HG02678 (cell line): Measurements from ENCODE around the gene KCNB1.

Experiments
- ATAC-seq: cut with Tn5 transposase; IDR thresholded peaks from one replicate; pipeline ENCODE4 v1.9.1; 2021; ENCODE audit warnings: mild to moderate bottlenecking, moderate library complexity; ENCODE audit not compliant: unreplicated experiment

KCNB1 gene

GRCh38 chr20:49471397-49471796 is 11.1 kb downstream of the KCNB1 start:
- no peak for ATAC-seq

DNA sequence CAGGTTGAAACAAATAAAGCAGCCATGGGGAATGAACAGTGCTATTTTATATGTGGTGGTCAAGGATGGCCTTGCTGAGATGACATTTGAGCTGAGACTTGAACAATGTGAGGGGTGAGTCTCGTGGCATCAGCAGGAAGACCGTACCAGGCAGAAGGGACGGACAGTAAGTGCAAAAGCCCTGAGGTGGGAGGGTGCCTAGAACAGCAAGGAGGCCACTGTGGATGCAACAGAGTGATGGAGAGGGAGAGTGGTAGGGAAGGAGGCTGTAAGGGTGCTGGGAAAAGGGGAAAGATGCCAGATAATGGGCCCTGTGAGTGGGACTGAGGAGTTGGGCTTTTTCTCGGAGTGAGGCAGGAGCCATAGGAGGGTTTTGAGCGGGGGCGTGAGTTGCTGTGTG is 11.5 kb downstream of the KCNB1 start:
- ATAC-seq: no peak

GRCh38 chr20:49469060-49469459 is 13.4 kb downstream of the KCNB1 start:
- ATAC-seq: no peak

DNA sequence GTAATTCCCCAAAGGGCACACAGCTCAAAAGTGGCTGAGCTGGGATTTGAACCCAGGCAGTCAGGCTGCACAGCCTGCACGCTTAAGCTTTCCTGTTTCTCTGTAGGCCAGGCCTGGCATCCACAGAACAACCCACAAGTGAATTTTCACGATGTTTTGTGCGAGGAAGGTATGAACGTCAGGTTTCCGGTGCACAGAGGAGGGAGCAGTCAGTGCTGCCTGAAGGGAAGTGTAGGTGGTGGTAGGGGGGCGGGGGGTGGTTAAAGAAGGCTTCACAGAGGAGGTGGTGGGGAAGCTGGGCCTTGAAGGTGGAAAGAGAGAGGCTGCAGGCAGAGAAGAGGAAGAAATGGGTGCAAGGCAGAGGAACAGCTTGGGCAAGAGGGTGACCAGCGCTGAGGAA is 14.1 kb downstream of the KCNB1 start:
- no peak for ATAC-seq

GRCh38 chr20:49466114-49466912 is 16.2 kb downstream of the KCNB1 start:
- ATAC-seq: no peak

- ATAC-seq: no peak
These were observed 17.9 kb downstream of the KCNB1 start for GRCh38 chr20:49464556-49464955.

DNA sequence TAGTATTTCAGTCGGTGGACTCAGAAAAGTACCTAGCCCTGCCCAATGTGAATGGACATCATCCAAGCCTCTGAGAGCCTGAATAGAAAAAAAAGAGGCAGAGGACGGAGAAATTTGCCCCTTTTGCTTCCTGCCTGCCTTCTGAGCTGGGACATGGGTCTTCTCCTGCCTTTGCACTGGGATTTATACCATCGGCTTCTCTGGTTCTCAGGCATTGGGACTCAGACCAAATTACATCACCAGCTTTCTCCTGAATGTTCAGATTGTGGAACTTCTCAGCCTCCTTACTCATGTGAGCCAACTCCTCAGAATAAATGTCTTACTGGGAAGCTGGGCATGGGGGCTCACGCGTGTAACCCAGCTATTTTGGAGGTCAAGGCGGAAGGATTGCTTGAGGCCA is 19.8 kb downstream of the KCNB1 start:
- no peak for ATAC-seq

DNA sequence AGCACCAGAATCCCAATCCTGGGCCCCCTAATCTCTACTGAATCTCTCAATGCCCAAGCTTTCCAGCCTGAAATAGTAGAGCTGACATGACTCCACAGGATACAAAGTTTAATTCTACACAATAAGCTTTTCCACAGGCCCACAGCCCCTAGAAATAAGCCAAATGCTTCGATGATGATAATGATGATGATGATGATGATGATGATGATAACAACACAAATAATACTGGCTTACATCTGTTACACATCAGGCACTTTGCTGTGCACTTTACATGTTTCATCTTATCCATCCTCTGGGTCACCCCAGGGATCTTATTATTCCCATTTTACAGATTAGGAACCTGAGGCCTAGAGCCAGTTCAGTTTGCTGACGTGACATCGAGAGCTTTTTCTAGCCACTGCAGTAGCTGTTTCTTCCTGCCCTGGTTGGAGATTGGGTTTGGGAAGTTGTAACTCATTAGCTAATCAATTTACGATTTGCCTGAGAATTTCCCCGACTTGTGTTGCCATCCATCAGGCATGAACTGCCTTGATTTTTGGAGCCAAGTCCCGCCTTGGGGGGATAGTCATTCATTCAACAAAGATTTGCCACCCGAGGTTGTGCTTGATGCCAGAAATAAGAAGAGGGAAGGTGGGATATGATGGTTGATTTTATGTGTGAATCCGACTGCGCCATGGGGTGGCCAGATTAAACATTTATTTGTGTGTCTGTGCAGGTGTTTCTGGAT is 20.4 kb downstream of the KCNB1 start:
- no peak for ATAC-seq

DNA sequence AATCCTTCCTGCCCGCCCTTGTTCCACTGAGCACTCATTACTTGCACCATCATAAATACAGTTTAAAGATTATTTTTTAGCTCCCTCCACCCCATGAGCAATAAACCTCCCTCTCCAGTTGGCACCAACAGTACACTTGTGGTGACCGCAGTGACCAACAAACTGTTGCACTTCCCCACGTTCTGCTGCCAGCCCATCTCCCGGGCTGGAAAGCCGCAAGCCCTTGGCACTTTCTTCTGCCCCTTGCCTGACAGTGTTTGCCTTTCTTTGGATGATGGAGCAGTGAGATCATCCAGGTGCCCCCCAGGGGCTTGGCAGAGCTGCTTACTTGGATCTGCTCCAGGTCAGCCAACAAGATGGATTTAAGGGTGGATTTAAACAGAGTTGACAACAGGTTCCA is 21.6 kb downstream of the KCNB1 start:
- no peak for ATAC-seq

GRCh38 chr20:49460131-49460530 is 22.3 kb downstream of the KCNB1 start:
- no peak for ATAC-seq

GRCh38 chr20:49459684-49460083 is 22.8 kb downstream of the KCNB1 start:
- no peak for ATAC-seq

GRCh38 chr20:49457444-49457843 is 25.0 kb downstream of the KCNB1 start:
- no peak for ATAC-seq

GRCh38 chr20:49456646-49457045 is 25.8 kb downstream of the KCNB1 start:
- ATAC-seq: no peak

DNA sequence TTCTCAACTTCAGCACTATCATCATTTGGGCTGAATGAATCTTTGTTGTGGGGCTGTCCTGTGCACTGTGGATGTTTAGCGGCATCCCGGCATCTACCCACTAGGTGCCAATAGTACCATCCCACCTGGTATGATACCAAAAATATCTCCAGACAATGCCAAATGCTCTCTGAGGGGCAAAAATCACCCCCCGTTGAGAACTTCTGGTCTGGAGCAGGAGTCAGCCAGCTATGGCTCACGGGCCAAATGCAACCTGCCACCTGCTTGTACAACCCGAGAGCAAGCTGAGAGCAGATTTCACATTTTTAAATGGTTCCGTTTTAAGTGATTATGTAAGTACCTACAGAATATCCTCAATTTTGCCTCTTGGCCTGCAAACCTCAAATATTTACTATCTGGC is 26.8 kb downstream of the KCNB1 start:
- ATAC-seq: no peak

- no peak for ATAC-seq
These were observed 30.4 kb downstream of the KCNB1 start for GRCh38 chr20:49452011-49452482.

GRCh38 chr20:49450281-49450721 is 32.2 kb downstream of the KCNB1 start:
- no peak for ATAC-seq

GRCh38 chr20:49448917-49449316 is 33.6 kb downstream of the KCNB1 start:
- no peak for ATAC-seq

- ATAC-seq: no peak
These were observed 34.3 kb downstream of the KCNB1 start for GRCh38 chr20:49447946-49448809.

DNA sequence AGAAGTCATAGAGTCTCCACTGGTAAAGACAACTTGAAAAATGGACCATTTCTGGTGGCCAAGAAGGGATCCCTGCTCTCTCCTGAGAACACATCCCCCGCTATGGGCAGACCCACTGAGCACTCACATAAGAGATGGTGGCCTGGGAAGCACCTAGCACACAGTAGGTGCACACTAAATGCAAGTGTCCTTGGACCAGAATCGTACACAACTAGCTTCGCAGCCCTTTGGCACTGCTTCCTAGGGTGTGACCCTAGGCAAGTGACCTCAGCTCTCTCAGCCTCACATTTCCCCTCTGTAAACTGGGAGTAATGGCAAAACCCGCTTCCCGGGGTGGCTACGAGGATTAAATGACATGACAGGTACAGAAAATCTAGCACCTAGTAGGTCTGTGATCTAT is 35.1 kb downstream of the KCNB1 start:
- no peak for ATAC-seq

DNA sequence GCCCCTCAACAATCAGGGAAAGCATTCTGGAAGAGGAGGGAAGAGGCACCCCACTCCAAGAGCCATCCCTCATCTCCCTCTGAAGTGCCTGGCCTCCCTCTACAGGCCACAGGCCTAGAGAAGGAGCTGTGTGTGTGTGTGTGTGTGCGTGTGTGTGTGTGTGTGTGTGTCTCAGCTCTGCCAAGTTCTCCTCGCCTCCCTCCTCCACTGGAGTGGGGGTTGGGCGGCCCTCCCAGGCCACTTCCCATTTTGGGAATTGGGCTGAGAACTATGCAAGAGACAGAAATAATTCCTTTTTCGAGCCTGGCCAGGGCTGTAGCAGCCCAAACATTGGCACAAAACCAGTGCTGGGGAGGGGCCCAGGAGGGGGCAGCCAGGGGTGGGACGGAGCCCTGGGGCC is 35.7 kb downstream of the KCNB1 start:
- no peak for ATAC-seq

DNA sequence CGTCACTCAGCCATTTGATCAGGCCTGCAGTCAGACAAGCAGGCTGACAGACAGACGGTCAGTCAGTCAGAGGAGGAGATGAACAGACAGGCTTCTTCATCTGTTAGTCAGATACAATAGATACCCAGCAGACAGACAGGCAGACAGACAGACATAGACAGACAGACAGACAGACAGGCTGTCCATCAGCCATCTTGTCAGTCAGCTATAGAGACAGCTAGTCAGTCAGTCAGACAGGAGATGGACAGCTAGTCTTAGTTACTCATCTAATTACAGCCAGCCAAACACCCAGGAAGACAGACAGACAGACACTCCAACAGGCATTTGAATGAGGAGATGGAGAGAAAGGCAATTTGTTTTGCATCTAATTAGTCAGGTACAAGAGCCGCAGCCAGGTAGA is 36.4 kb downstream of the KCNB1 start:
- no peak for ATAC-seq
